DOHH2 (cell line): ENCODE measurements around the gene PF4V1.

Experiments used
- H3F3A ChIP-seq: fragments of 200-600 bp; sonication (generic), shearing (Covaris generic); 2 replicates; pipeline ENCODE4 v1.6.0; 2016; ENCODE audit warnings: antibody characterized with exemption, mild to moderate bottlenecking; ENCODE audit not compliant: control insufficient read depth, insufficient read depth
- H3K27ac ChIP-seq: fragments of 200-600 bp; sonication (generic); 2 replicates; pipeline ENCODE4 v1.5.1; 2014; ENCODE audit warnings: low read depth, mild to moderate bottlenecking, low read length, moderate library complexity
- H3K27me3 ChIP-seq: fragments of 200-600 bp; sonication (generic); 2 replicates; pipeline ENCODE4 v1.6.1; 2014; ENCODE audit warnings: mild to moderate bottlenecking, low read length, mixed read lengths; ENCODE audit not compliant: control insufficient read depth
- H3K36me3 ChIP-seq: fragments of 200-600 bp; sonication (generic); 2 replicates; pipeline ENCODE4 v1.6.1; 2014; ENCODE audit warnings: mild to moderate bottlenecking, low read length, moderate library complexity, mixed read lengths; ENCODE audit not compliant: control insufficient read depth
- H3K4me1 ChIP-seq: fragments of 200-600 bp; sonication (generic); 2 replicates; pipeline ENCODE4 v1.6.1; 2014; ENCODE audit warnings: mild to moderate bottlenecking, low read length, mixed read lengths; ENCODE audit not compliant: control insufficient read depth
- H3K4me2 ChIP-seq: fragments of 200-600 bp; sonication (generic); 2 replicates; pipeline ENCODE4 v1.6.0; 2014; ENCODE audit warnings: mild to moderate bottlenecking, low read length, moderate library complexity
- H3K4me3 ChIP-seq: fragments of 200-600 bp; sonication (generic); 2 replicates; pipeline ENCODE4 v1.5.1; 2014; ENCODE audit warnings: mild to moderate bottlenecking, low read length, mixed read lengths
- H3K79me2 ChIP-seq: fragments of 200-600 bp; sonication (generic); 2 replicates; pipeline ENCODE4 v1.6.1; 2014; ENCODE audit warnings: mild to moderate bottlenecking, low read length, mixed read lengths; ENCODE audit not compliant: control insufficient read depth
- H3K9me2 ChIP-seq: fragments of 200-600 bp; sonication (generic); replicated peaks from 2 replicates; pipeline ENCODE4 v1.6.1; 2014; ENCODE audit warnings: mild to moderate bottlenecking, low read length, mixed read lengths; ENCODE audit not compliant: control insufficient read depth
- H3K9me3 ChIP-seq: fragments of 200-600 bp; sonication (generic); 2 replicates; pipeline ENCODE4 v1.6.1; 2014; ENCODE audit warnings: antibody characterized with exemption, low read length, mixed read lengths; ENCODE audit not compliant: control insufficient read depth, insufficient read depth
- H4K20me1 ChIP-seq: fragments of 200-600 bp; sonication (generic); 2 replicates; pipeline ENCODE4 v1.6.0; 2014; ENCODE audit warnings: low read depth, mild to moderate bottlenecking, antibody characterized with exemption, low read length, moderate library complexity; ENCODE audit not compliant: control insufficient read depth, insufficient read depth
- EZH2phosphoT487 ChIP-seq: fragments of 200-600 bp; sonication (generic); IDR thresholded peaks from 2 replicates; pipeline ENCODE4 v1.6.1; 2017; ENCODE audit warnings: borderline replicate concordance, mild to moderate bottlenecking, antibody characterized with exemption, low read length, moderate library complexity, mixed read lengths
- TF ChIP-seq, protein P1 (sequence below): fragments of 200-600 bp; sonication (generic); IDR thresholded peaks from one replicate; pipeline ENCODE4 v1.5.1; 2014; ENCODE audit warnings: antibody characterized with exemption, mild to moderate bottlenecking, low read depth, low read length; ENCODE audit not compliant: poor library complexity, severe bottlenecking

PF4V1 gene

DNA sequence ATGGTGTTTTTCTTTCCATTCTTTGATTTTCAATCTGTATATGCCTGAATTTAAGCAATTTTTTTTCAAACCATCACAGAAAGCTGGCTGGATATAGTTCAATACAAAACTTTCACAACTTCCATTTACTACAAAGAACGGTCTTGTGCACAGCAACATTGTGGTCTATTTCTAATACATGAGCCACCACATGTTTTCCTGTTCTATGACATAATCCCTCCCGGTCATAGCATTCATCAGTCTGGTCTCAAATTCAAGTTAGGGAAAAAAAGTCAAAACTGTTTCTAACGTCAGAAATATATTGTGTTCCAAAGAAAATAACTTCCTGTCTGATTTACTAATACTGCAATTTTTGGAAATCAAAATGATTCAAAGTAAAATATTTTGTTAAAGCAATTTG lies 24.1 kb upstream of the PF4V1 start:
- H3K4me2 ChIP-seq, result no peak overlapping the region
- H3K79me2 ChIP-seq, result no peaks in the 10 kb centered on the region
- H4K20me1 ChIP-seq, result no peaks in the 10 kb centered on the region
- no peaks in the 10 kb centered on the region for H3K27me3 ChIP-seq
- no peaks in the 10 kb centered on the region for H3K4me1 ChIP-seq
- no peak overlapping the region for H3K27ac ChIP-seq
- no peaks in the 10 kb centered on the region for H3K9me3 ChIP-seq
- no peak overlapping the region for H3K4me3 ChIP-seq
- no peaks in the 10 kb centered on the region for H3F3A ChIP-seq
- no peaks in the 10 kb centered on the region for H3K36me3 ChIP-seq
- no peak for TF ChIP-seq EZH2phosphoT487
- TF ChIP-seq, protein P1, sequence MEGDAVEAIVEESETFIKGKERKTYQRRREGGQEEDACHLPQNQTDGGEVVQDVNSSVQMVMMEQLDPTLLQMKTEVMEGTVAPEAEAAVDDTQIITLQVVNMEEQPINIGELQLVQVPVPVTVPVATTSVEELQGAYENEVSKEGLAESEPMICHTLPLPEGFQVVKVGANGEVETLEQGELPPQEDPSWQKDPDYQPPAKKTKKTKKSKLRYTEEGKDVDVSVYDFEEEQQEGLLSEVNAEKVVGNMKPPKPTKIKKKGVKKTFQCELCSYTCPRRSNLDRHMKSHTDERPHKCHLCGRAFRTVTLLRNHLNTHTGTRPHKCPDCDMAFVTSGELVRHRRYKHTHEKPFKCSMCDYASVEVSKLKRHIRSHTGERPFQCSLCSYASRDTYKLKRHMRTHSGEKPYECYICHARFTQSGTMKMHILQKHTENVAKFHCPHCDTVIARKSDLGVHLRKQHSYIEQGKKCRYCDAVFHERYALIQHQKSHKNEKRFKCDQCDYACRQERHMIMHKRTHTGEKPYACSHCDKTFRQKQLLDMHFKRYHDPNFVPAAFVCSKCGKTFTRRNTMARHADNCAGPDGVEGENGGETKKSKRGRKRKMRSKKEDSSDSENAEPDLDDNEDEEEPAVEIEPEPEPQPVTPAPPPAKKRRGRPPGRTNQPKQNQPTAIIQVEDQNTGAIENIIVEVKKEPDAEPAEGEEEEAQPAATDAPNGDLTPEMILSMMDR, result no peak
- no peaks in the 10 kb centered on the region for H3K9me2 ChIP-seq

DNA sequence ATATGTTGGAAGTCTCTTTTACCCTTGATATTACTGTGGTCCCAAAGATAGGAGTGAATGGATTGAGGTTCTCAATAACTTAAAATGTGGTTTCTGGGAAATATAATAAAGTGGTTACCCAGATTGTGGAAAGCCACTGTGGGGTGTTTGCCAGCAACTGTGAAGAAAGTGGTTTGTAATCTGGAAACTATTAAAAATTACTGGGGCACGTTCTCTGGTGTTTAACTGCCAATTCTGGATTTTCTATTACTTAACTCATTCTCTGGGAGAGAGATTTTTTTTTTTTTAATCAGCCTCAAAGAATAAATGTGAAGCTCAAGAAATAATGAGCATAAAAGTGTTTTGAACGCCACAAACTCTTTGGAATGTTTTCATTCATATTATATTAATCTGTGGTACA lies 21.5 kb upstream of the PF4V1 start:
- Histone ChIP-seq H3K4me3 (no peak overlapping the region), H3F3A (no peaks in the 10 kb centered on the region), H3K4me2 (no peak overlapping the region), H3K27ac (no peak overlapping the region), H3K36me3 (no peaks in the 10 kb centered on the region), H4K20me1 (no peaks in the 10 kb centered on the region), H3K27me3 (no peaks in the 10 kb centered on the region), H3K79me2 (no peaks in the 10 kb centered on the region), H3K4me1 (no peaks in the 10 kb centered on the region), H3K9me3 (no peaks in the 10 kb centered on the region), H3K9me2 (no peaks in the 10 kb centered on the region)
- no peak for TF ChIP-seq EZH2phosphoT487
- TF ChIP-seq, protein P1, result no peak

DNA sequence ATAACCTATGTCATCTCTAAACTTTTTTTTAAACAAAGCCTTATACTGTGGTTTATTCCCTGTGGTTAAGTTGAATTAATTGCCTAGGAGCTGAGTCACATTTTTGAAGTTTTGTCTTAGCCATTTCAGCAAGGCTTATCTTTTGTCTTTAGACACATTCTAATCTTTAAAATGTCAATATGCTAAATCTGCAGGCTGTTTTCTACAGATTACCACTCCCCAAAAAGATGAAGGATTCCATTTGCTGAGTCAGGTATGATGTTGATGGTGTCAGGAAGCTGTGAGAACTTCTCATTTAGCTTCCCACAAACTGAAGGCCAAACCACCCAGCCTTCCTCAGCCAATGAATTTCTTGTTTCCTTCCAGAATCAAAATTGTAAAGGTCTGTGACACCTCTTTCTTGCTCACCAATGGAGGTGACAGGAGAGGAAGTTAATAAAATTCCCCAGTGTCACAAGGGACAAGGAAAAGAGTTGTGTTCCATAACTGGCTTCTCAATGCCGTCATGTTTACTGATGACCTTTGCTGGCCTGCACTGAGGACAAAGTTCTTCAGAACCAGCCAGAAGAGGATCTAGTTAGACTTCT lies 20.4 kb upstream of the PF4V1 start:
- Histone ChIP-seq H3K79me2 (no peaks in the 10 kb centered on the region), H3K27ac (no peak overlapping the region), H3K36me3 (no peaks in the 10 kb centered on the region), H3K4me1 (no peaks in the 10 kb centered on the region), H3K9me2 (no peaks in the 10 kb centered on the region), H3K4me3 (no peak overlapping the region), H3K27me3 (no peaks in the 10 kb centered on the region), H3F3A (no peaks in the 10 kb centered on the region), H3K4me2 (no peak overlapping the region), H3K9me3 (no peaks in the 10 kb centered on the region), H4K20me1 (no peaks in the 10 kb centered on the region)
- no peak for TF ChIP-seq EZH2phosphoT487
- TF ChIP-seq, protein P1, result no peak
